ENCODE data around the gene TTC9.

- TF ChIP-seq CTCF (conservative IDR thresholded peaks at IDR 0.05 in 1 of 2, IDR thresholded peaks at IDR 0.05 in 1 of 2; ENCODE audit: low read depth in 1 of 2, low read length in 2 of 2) (no peak), EZH2 (IDR thresholded peaks at IDR 0.05; ENCODE audit: low read length, missing control alignments) (no peak)
Measured at GRCh38 chr14:70707138-70708038, 65.7 kb downstream of the TTC9 start.

Data from fibroblast of lung (primary cell).